ENCODE results near the gene LRMDA.

DNA sequence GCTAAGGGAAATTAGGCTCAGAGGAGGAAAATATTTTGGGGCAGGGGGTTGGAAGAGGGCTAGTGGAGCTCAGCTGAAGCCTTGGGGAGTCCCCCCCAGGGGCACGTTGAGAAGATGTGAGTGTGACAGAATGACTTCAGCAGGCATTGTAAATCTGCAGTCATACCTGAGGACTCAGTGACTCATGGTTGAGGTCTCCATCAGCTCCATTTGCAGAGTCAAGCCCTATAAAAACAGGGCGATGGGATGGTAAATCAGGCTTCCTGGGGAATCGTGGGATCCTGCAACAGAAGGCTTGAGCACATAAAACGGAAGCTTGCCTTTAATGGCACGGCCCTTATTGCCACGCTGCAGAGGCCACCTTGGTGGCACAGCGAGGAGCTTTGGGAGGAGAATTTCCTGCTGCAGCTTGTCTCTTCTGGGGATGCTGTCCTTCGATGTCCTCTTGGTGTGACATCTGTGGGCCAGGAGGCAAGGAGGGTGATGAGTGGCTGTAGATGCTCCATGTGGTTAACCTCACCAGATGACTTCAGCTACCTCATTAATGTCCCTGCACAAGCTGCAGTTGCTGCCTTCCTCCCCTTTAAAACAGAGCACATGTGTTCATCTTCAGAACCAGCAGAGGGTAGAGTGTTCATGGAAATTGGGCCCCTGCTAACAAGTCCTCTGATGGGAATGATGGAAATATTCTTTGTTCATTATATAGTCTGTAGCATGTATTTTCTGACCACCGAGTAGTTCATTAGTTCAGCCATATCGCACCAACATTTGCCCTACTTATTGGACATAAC lies 285.9 kb downstream of the LRMDA start:
- no peak for TF ChIP-seq YY1 (IDR thresholded peaks at IDR 0.05; ENCODE audit: low read depth)
- no peak for TF ChIP-seq EP300 (IDR thresholded peaks at IDR 0.05; ENCODE audit: borderline replicate concordance)

All from Ishikawa (cell line).